ENCODE data around the gene POLD3. TPM values are rescaled to one million over a fixed set of nuclear protein-coding genes. Genes with fewer than 3 reads are reported as not detected.
A peak's percentile ranks its signal among the peaks of the same experiment; 100 is the strongest.

The POLD3 gene
- total RNA-seq, 2 donors from 2014 or later = 4.6 to 7.0 TPM

GRCh38 chr11:74677131-74677530, 84.7 kb downstream of the POLD3 start:
- no peaks in the 10 kb centered on the region for H3K9me3 ChIP-seq
- peak overlapping the region in 1 of 2 donors; percentile 0 for H3K27ac ChIP-seq
- no peaks in the 10 kb centered on the region for H3K36me3 ChIP-seq
- no peak overlapping the region for H3K4me3 ChIP-seq
- peaks cover 0 to 20% of the 10 kb centered on the region in 2 donors for H3K4me1 ChIP-seq
- peak; percentile 55 for DNase-seq (ENCODE audit: low spot score)
- TF ChIP-seq CTCF (IDR thresholded peaks at IDR 0.05) = no peak
- no peaks in the 10 kb centered on the region for H3K27me3 ChIP-seq

GRCh38 chr11:74678041-74678440, 85.7 kb downstream of the POLD3 start:
- Histone ChIP-seq H3K9me3 (no peaks in the 10 kb centered on the region), H3K27me3 (no peaks in the 10 kb centered on the region), H3K4me3 (no peak overlapping the region), H3K27ac (peak overlapping the region in 1 of 2 donors; percentile 36), H3K36me3 (no peaks in the 10 kb centered on the region), H3K4me1 (peaks cover 0 to 17% of the 10 kb centered on the region in 2 donors)
- DNase-seq (ENCODE audit: low spot score) = peak; percentile 55
- TF ChIP-seq CTCF (IDR thresholded peaks at IDR 0.05) = no peak

GRCh38 chr11:74678591-74679512, 86.5 kb downstream of the POLD3 start:
- Histone ChIP-seq H3K9me3 (no peaks in the 10 kb centered on the region), H3K27ac (peak overlapping the region; percentile 36 to 43), H3K27me3 (no peaks in the 10 kb centered on the region), H3K4me3 (no peak overlapping the region), H3K36me3 (no peaks in the 10 kb centered on the region), H3K4me1 (peaks cover 0 to 15% of the 10 kb centered on the region in 2 donors)
- no peak for TF ChIP-seq CTCF (IDR thresholded peaks at IDR 0.05)
- DNase-seq (ENCODE audit: low spot score) = peak; percentile 81

GRCh38 chr11:74679513-74679865, 87.1 kb downstream of the POLD3 start:
- no peaks in the 10 kb centered on the region for H3K9me3 ChIP-seq
- H3K27ac ChIP-seq = peak overlapping the region in 1 of 2 donors; percentile 29
- peaks cover 0 to 19% of the 10 kb centered on the region in 2 donors for H3K4me1 ChIP-seq
- H3K36me3 ChIP-seq = no peaks in the 10 kb centered on the region
- TF ChIP-seq CTCF (IDR thresholded peaks at IDR 0.05) = no peak
- no peaks in the 10 kb centered on the region for H3K27me3 ChIP-seq
- DNase-seq (ENCODE audit: low spot score) = peak; percentile 58
- no peak overlapping the region for H3K4me3 ChIP-seq

GRCh38 chr11:74680035-74680671, 87.8 kb downstream of the POLD3 start:
- no peak for TF ChIP-seq CTCF (IDR thresholded peaks at IDR 0.05)
- Histone ChIP-seq H3K36me3 (no peaks in the 10 kb centered on the region), H3K27me3 (no peaks in the 10 kb centered on the region), H3K9me3 (no peaks in the 10 kb centered on the region), H3K4me1 (peaks cover 0 to 19% of the 10 kb centered on the region in 2 donors), H3K4me3 (no peak overlapping the region), H3K27ac (peak overlapping the region in 1 of 2 donors; percentile 29)
- peak; percentile 56 for DNase-seq (ENCODE audit: low spot score)
